ENCODE results near the gene RBM23.
A peak's percentile ranks its signal among the peaks of the same experiment; 100 is the strongest.

RBM23 gene

DNA sequence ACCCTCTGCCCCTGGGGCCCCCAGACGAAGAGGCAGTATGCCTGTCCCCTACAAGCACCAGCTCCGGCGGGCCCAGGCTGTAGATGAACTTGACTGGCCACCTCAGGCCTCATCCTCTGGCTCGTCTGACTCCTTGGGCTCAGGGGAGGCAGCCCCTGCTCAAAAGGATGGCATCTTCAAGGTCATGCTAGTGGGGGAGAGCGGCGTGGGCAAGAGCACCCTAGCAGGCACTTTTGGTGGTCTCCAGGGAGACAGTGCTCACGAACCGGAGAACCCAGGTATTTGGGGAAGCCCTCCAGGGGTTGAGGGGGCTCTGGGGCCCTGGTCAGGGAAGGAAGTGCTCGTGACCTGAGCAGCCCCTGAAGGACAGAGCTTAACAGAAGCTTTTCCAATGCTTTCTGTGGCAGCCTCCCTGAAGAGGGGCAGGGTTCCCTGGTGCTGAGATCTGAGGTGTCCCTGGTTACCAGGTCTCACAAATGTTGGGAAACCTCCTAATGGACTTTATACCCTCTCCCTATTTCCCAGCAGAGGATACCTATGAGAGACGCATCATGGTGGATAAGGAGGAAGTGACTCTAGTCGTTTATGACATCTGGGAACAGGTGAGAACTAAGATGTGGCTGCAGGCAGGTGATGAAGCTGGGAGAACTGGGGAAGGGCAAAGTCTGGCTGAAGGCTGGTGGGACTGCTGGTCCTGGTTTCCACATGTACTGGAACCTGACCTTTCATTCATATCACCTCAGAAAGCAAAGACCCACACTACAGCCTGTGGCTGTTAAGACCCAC, 34.0 kb downstream of the RBM23 start:
- DNase-seq: no peak

DNA sequence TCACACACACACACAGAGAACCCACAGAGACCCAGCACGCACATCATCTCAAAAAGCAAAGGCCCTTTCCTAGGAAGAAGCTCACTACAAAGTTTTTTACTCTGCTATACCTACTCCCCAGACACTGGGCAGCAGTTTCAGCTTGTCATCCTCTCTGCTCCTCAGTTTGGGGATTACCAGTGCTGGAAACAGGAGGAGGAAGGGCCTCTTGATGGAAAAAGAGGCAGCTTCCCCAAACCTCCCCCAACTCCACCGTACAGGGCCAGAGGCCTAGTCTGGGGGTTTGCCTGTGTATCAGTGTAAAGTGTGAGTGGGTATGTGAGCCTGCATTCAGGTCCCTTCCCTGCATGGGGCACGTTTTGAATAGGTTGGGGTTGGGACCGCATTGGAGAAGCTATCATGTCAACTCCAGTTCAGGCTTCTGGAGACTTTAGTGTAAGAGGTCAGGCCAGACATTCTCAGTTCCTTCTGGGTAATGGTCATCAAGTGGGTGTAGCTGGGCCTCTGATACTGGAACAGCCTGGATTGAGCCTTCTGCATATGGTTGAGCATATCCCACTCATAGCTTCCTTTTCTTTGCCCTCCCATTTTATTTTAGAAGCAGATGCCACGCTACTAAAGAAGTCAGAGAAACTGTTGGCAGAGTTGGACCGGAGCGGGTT, 34.7 kb downstream of the RBM23 start:
- DNase-seq: no peak

DNA sequence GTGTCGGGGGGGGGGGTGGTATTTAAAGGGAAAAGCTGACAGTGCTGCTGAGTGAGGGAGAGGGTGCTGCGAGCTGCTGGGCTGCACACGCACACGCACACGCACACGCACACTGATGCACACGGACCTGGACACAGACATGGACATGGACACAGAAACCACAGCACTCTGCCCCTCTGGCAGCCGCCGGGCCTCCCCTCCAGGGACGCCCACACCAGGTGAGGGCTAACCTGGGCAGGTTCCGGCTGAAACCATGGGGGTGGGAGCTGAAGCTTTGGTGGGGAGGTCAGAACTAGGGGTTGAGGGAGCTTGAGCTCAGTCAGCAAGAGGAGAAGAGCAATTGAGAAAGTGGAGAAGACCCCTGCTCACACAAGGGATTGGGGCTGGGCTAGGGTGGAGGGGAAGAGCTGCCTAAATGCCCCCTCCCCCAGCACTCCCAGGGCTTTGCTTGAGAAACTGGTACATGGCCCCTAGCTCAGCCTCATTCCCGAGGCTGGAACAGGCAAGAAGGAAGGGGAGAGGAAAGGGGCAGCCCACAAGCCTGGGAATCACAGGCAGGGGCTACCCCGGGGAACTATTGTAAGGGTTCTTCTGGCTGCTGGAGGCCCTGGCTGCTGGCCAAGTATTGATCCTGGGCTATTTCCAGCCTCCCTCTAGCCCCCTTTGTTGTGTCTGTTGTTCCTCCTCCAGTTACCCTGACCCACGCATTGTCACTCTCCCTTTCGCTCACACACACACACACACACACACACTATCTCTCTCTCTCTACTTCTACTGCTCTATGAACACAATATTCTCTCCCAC, 35.6 kb downstream of the RBM23 start, which contains the start of gene REM2:
Gene REM2, plus strand, starts transcription at position 50 of the 804 bp plus-strand sequence. Its CDS starts 66 bp downstream, at position 116.
- no peak for DNase-seq

DNA sequence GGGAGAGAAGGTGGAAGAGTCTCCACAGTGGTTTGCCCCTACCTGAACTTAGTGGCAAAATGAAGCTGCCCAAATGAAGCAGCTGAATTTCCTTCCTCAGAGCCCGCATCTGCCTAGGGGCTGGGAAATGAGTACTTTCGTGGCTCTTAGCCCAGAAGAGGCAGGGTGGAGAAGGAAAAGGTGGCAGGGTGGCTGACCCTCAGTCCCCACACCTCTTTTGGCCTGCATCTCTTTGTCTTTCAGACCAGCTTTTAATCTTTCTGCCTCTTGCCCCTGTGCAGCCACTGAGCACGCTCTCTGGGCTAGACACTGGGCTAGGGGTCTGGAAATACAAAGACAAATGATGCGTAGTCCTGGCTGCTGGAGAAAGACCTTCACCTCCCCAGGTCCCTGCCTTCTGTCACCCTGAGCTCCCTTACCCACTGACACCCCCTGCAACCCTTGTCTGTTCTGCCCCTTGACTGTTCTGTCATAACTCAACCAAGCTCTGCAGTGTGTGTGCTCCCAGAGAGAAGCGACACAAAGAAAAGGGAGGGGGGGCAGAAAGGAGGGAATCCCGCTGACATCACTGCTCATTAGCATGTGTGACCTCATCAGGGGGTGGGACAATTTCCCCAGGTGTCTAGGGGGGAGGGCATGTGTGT, 36.3 kb downstream of the RBM23 start:
- no peak for DNase-seq

DNA sequence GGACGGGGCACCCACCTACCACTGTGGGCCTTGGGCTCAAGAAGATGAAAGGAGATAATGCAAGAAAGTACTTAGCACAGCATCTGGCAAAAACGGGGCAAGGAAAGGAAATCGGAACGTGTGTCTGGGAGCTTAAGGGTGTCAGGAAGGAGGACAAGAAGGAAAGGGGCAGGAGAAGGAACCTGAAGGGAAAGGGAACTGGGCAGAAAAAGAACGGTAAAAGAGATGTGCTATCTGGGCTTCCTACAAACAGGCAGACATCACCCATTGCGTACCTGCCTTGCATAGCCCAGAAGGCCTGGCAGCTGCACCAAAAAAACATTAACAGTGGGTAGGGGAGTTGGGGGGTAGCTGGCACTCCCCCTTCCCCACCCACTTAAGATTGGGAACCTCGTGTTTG, 36.9 kb downstream of the RBM23 start:
- DNase-seq: no peak

DNA sequence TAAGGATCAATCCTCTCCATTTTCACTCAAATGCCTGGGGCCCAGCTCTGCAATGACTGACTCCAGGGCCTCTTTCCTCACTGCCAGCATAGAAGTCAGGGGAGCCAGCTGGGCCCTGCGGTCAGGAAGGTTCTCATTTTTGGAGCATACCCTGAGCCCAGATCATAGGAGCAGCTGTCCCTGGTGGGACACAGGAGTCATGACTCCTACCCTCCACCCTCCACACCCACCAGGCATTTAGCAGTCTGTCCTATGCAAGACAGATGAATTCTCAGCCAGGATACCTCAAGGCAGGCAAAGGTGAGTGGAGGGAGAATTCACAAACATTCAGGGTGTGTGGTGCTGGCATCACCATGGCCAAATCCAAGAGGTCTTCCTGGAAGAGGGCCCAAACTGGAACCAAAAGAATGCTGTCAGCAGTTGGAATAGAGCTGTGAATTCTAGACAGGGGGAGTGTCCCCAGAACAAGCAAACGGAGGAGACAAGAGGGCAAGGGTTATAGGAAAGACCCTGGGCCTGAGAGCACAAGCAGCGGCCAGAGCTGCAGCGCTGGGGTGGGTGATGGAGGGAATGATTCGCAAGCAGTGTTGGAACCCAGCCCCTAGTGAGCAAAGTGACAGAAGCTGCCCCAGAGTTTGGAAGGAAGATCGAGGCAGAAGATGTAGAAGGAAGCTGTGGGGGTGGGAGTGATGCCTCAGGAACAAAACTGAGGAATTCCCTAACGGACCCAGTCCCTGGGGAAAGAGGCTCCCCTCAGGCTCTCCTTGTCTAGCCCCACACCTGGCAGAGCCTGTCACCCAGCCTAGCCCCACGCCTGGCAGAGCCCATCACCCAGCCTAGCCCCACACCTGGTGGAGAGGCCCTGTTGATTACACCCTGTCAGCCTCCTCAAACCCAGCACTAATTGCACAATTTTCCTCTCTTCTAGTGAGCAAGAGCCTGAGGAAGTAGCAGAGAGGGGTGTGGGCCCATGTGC, 40.4 kb downstream of the RBM23 start:
- no peak for DNase-seq

DNA sequence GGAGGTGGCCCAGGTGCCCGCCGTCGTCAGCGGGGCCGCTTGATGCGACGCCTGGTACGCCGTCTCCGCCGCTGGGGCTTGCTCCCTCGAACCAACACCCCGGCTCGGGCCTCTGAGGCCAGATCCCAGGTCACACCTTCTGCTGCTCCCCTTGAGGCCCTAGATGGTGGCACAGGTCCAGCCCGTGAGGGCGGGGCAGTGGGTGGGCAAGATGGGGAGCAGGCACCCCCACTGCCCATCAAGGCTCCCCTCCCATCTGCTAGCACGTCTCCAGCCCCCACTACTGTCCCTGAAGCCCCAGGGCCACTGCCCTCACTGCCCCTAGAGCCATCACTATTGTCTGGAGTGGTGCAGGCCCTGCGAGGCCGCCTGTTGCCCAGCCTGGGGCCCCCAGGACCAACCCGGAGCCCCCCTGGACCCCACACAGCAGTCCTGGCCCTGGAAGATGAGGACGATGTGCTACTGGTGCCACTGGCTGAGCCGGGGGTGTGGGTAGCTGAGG, 41.9 kb downstream of the RBM23 start:
- DNase-seq: no peak

DNA sequence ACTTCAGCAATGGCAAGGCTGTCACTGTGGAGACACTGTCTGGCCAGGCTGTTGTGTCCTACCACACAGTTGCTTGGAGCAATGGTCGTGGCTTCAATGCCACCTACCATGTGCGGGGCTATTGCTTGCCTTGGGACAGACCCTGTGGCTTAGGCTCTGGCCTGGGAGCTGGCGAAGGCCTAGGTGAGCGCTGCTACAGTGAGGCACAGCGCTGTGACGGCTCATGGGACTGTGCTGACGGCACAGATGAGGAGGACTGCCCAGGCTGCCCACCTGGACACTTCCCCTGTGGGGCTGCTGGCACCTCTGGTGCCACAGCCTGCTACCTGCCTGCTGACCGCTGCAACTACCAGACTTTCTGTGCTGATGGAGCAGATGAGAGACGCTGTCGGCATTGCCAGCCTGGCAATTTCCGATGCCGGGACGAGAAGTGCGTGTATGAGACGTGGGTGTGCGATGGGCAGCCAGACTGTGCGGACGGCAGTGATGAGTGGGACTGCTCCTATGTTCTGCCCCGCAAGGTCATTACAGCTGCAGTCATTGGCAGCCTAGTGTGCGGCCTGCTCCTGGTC, 43.1 kb downstream of the RBM23 start:
- DNase-seq: no peak

DNA sequence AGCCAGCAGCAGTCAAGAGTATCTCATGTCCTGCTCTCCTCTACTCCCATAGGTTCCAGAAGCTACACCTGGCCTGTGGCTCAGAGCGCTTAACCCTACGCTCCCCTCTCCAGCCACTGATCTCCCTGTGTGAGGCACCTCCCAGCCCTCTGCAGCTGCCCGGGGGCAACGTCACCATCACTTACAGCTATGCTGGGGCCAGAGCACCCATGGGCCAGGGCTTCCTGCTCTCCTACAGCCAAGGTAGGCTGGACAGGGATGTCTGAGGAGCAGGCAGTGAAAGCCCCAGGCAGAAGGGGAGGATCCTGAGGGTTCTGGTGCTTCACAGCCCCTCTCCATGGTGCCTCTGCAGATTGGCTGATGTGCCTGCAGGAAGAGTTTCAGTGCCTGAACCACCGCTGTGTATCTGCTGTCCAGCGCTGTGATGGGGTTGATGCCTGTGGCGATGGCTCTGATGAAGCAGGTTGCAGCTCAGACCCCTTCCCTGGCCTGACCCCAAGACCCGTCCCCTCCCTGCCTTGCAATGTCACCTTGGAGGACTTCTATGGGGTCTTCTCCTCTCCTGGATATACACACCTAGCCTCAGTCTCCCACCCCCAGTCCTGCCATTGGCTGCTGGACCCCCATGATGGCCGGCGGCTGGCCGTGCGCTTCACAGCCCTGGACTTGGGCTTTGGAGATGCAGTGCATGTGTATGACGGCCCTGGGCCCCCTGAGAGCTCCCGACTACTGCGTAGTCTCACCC, 43.8 kb downstream of the RBM23 start:
- no peak for DNase-seq

DNA sequence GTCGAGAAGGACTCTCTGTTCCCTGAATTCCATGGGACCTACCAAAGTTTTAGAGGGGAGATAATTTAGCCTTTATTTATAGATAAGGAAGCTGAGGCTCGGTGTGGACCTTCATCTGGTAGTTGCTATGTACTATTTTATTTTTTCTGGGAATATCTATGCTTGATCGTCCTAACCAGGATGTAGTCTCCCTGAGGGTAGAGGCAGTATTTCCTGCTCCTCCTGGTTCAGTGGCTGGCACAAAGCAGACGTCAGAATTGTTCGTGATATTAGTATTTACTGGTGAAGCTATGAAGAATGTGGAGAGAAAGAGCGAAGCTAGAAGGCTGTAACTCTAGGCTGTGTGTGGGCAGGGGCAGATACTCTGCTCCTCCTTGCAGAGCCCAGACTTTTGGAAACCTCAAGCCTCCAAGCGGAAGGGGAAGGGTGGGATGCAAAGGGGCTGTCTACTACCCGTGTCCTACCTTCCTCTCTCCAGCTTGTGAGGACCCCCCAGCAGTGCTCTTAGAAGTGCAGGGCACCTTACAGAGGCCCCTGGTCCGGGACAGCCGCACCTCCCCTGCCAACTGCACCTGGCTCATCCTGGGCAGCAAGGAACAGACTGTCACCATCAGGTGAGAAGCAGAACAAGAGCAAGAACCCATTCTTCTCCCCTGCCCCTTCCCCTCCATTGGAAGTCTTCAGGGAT, 46.0 kb downstream of the RBM23 start:
- DNase-seq: no peak

DNA sequence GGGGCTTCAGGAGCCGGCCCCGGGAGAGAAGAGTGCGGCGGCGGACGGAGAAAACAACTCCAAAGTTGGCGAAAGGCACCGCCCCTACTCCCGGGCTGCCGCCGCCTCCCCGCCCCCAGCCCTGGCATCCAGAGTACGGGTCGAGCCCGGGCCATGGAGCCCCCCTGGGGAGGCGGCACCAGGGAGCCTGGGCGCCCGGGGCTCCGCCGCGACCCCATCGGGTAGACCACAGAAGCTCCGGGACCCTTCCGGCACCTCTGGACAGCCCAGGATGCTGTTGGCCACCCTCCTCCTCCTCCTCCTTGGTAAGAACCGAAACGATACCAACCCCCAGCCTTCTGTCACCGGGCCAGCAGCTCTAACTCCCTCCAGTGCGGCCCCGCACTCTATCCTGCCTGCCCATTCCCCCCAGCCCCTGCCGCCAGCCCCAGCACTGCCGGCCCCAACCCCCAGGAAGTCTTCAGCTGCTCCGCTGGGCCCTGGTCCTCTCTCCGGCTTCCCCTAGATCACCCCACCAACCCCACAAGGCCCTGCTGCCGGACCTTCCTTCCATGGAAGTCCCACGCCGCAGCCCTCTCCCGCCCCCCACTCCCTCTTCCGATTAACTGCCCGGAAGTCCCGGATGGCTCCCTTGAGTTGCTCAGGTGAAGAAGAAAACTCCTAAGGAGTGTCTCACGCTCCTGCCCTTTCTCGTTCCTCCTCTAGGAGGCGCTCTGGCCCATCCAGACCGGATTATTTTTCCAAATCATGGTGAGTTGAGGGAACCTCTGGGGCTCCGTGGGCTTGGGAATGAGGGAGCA, 46.7 kb downstream of the RBM23 start:
- DNase-seq: peak; percentile 63

DNA sequence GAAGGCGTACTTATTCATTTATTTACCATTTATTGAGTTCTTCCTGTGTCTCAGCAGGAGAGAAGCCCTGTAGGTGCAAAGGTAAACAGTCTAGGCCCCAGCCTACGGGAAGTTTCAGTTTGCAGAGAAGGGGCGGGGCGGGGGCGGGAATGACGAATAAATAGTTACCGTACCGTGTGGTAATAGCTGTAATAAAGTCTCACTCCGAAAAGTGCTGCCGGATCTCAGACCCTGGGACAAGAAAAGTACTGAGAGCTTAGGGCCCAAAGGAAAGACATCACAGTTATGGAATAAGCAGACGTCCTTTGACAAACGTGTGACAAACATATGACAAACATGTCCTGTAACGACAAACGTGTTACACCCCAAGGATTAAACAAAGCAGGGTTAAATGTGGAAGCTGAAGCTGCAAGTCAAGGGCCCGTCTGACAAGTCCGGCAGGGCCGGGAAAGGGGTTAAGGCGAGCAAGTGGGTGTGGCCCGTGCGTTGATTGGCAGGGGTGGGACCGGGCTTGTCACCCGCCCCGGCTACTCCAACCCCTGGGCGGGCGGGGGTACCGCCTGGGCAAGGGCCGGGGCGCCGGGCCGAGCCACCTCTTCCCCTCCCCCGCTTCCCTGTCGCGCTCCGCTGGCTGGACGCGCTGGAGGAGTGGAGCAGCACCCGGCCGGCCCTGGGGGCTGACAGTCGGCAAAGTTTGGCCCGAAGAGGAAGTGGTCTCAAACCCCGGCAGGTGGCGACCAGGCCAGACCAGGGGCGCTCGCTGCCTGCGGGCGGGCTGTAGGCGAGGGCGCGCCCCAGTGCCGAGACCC, 47.5 kb downstream of the RBM23 start, which contains the start of gene LRP10:
Gene LRP10, plus strand, starts transcription at position 517 of the 809 bp plus-strand sequence. CDS start 564 bp downstream, outside the sequence.
- DNase-seq: peak; percentile 95

DNA sequence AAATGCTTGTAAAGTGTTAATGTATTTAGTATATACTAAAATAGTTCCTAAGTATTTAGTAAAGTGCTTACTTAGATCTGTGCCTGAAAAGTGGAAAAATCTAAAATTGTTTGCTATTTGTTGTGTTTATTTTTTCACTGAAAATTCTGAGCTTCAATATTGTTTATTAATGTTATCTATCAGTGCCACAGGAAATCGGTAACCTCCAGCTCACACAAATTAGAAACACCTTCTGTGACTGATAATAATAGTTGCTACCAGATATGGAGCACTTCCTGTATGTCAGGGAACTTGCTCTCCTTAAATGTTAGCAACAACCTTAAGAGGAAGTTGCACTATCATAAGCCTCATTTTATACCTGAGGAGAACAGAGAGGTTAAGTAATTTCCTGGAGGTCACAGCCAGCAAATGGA, 48.1 kb downstream of the RBM23 start:
- DNase-seq: no peak

DNA sequence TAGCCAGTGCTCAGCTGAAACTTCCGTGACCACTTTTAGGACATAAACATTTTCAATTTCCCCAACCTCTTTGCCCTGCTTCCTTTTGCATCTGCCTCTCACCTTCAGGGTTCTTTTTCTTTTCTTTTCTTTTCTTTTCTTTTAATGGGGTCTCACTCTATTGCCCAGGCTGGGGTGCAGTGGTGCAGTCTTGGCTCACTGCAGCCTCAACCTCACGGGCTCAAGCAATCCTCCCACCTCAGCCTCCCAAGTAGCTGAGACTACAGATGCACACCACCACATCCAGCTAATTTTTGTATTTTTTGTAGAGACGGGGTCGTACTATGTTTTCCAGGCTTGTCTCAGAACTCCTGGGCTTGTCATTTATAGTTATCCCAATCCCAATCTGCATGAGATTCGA, 52.1 kb downstream of the RBM23 start:
- no peak for DNase-seq

DNA sequence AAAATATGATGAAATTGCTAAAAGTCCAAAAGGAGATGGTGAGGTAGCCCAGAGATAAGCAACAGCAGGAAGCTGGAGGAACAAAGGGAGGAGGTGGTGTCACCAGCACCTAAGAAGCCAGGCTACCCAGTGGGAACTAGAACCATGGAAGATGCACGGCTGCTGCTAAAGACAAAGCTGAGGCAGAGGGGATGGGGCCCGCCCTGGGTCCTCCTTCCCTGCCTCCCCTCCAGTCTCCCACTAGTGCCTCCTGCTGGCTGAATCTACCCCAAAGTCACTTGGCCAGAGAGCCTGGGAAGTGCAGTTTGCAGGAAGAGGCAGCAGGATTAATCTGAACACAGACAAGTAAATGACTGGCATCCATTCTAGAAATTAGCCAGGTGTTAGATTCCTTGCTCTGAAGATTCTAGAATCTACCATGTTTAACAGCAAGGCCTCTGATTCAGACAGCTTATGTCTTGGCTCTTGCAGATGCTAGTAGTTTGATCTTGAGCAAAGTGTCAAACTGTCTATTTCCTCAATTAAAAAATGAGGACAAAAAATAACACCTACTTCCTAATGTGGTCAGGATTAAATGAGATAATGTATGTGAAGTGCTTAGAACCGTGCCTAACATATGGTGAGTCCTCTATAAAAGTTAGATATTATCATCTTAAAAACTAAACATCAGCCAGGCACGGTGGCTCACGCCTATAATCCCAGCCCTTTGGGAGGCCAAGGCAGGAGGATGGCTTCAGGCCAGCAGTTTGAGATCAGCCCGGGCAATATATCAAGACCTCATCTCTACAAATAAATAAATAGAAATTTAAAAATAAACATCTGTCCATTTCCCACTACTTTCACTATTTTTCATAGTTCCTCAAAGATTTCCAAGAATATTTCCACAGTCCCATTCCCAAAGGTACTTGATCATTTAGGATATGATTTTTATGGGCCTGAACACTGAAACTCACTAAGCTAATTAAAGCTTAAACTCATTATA, 53.2 kb downstream of the RBM23 start:
- no peak for DNase-seq

DNA sequence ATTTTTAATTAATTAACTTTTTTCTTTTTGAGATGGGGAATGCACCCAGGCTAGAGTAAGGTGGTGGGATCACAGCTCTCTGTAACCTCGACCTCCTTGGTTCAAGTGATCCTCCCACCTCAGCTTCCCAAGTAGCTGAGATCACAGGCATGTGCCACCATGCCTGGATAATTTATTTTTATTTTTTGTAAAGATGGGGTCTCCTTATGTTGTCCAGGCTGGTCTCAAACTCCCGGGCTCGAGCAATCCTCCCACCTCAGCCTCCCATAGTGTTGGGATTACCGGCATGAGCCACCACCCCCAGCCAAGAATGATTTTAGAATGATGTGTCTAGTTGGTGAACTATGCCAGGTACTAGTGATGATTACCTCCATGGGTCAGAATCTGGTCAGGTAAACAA, 54.0 kb downstream of the RBM23 start:
- DNase-seq: no peak

DNA sequence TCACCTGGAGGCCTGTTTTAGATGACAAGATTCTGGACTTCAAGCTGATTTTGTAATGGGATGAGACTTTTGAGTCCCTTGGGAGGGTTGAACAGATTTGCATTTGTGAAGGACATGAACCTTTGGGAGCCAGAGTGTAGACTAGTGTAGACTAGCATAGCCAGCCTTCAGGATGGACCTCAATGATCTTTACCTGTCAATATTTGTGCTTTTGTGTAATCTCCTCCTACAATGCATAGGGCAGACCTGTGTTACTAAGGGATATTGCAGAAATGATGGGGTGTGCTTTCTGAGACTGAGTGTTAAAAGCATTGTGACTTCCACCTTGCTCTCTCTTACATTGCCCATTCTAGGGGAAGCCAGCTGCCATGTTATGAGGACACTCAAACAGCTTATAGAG, 57.3 kb downstream of the RBM23 start:
- DNase-seq: no peak
